ENCODE results near the gene EFNA1. TPM values are rescaled to one million over a fixed set of nuclear protein-coding genes. Genes with fewer than 3 reads are reported as not detected.

The EFNA1 gene
- total and polyA plus RNA-seq, 7 donors: 5.5 to 42.6 (median 15.0) TPM

- DNase-seq: peak; percentile 63 to 78
- intact Hi-C loops (cut with DNase I): no loop called here
- 0 to 2% (median 0%) methylated on average over 23 to 32 of the region's 32 CpGs for WGBS, 3 donors
- TF ChIP-seq, protein P1, sequence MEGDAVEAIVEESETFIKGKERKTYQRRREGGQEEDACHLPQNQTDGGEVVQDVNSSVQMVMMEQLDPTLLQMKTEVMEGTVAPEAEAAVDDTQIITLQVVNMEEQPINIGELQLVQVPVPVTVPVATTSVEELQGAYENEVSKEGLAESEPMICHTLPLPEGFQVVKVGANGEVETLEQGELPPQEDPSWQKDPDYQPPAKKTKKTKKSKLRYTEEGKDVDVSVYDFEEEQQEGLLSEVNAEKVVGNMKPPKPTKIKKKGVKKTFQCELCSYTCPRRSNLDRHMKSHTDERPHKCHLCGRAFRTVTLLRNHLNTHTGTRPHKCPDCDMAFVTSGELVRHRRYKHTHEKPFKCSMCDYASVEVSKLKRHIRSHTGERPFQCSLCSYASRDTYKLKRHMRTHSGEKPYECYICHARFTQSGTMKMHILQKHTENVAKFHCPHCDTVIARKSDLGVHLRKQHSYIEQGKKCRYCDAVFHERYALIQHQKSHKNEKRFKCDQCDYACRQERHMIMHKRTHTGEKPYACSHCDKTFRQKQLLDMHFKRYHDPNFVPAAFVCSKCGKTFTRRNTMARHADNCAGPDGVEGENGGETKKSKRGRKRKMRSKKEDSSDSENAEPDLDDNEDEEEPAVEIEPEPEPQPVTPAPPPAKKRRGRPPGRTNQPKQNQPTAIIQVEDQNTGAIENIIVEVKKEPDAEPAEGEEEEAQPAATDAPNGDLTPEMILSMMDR (IDR thresholded peaks at IDR 0.05): no peak
- Histone ChIP-seq H3K27ac (peak overlapping the region; percentile 92), H3K4me3 (peak overlapping the region; percentile 69), H3K36me3 (ENCODE audit: insufficient read depth in 1 of 2, low read depth in 1 of 2) (no peaks in the 10 kb centered on the region), H3K9me3 (no peaks in the 10 kb centered on the region), H3K4me1 (peaks cover 15% of the 10 kb centered on the region), H3K27me3 (ENCODE audit: insufficient read depth in 3 of 3, low read length in 2 of 3) (peaks cover 0 to 34% (median 21%) of the 10 kb centered on the region in 3 donors)
- ATAC-seq: peak; percentile 44 to 62 (median 56)
Observed at GRCh38 chr1:155085504-155086127, 42.1 kb upstream of the EFNA1 start.

DNA sequence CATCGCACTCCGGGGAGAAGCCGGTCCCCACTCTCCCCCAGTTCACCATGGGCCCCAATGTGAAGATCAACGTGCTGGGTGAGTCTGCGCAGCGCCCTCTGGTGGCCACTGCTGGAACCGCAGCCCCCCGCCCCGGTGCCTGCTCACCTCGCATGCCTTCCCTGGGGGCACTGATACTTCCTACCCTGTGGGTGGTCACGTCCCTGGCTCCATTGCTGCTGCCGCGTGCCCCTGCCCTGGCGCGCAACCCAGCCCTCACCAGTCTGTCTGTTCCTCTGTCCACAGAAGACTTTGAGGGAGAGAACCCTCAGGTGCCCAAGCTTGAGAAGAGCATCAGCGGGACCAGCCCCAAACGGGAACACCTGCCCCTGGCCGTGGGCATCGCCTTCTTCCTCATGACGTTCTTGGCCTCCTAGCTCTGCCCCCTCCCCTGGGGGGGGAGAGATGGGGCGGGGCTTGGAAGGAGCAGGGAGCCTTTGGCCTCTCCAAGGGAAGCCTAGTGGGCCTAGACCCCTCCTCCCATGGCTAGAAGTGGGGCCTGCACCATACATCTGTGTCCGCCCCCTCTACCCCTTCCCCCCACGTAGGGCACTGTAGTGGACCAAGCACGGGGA, 41.4 kb upstream of the EFNA1 start:
- Histone ChIP-seq H3K27me3 (ENCODE audit: insufficient read depth in 3 of 3, low read length in 2 of 3) (peaks cover 0 to 28% (median 17%) of the 10 kb centered on the region in 3 donors), H3K36me3 (ENCODE audit: insufficient read depth in 1 of 2, low read depth in 1 of 2) (no peaks in the 10 kb centered on the region), H3K4me1 (peaks cover 12% of the 10 kb centered on the region), H3K27ac (no peak overlapping the region), H3K4me3 (peak overlapping the region; percentile 69), H3K9me3 (no peaks in the 10 kb centered on the region)
- DNase-seq: peak; percentile 67 to 83
- TF ChIP-seq, protein P1 (IDR thresholded peaks at IDR 0.05): peak; percentile 98
- 19 to 22% (median 21%) methylated on average over 15 to 24 of the region's 24 CpGs for WGBS, 3 donors
- intact Hi-C loops (cut with DNase I): no loop called here
- ATAC-seq: peak; percentile 22 to 59 (median 42)

DNA sequence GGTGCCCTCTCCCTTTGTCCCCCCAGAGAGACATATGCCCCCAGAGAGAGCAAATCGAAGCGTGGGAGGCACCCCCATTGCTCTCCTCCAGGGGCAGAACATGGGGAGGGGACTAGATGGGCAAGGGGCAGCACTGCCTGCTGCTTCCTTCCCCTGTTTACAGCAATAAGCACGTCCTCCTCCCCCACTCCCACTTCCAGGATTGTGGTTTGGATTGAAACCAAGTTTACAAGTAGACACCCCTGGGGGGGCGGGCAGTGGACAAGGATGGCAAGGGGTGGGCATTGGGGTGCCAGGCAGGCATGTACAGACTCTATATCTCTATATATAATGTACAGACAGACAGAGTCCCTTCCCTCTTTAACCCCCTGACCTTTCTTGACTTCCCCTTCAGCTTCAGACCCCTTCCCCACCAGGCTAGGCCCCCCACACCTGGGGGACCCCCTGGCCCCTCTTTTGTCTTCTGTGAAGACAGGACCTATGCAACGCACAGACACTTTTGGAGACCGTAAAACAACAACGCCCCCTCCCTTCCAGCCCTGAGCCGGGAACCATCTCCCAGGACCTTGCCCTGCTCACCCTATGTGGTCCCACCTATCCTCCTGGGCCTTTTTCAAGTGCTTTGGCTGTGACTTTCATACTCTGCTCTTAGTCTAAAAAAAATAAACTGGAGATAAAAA, 40.7 kb upstream of the EFNA1 start:
- DNase-seq (no peak), ATAC-seq (no peak)
- Histone ChIP-seq H3K4me1 (peaks cover 14% of the 10 kb centered on the region), H3K27me3 (ENCODE audit: insufficient read depth in 3 of 3, low read length in 2 of 3) (peaks cover 0 to 20% (median 11%) of the 10 kb centered on the region in 3 donors), H3K36me3 (ENCODE audit: insufficient read depth in 1 of 2, low read depth in 1 of 2) (no peaks in the 10 kb centered on the region), H3K27ac (no peak overlapping the region), H3K4me3 (no peak overlapping the region), H3K9me3 (no peaks in the 10 kb centered on the region)
- intact Hi-C loops (cut with DNase I): no loop called here
- TF ChIP-seq, protein P1 (IDR thresholded peaks at IDR 0.05): no peak
- 64 to 80% (median 73%) methylated on average over 8 of the region's 8 CpGs for WGBS, 3 donors

GRCh38 chr1:155091071-155092051, 36.3 kb upstream of the EFNA1 start:
- peaks cover 12% of the 10 kb centered on the region for H3K4me1 ChIP-seq
- intact Hi-C loops (cut with DNase I): loop anchor here (1.0 to 5.0 kb wide), 3 partner anchors 36 to 77 kb away; partner anchors contain the start of gene EFNA1 (in 2 of the 2)
- TF ChIP-seq, protein P1 (IDR thresholded peaks at IDR 0.05): peak; percentile 97

More at GRCh38 chr1:155091071-155092051, 36.3 kb upstream of the EFNA1 start:
- H3K27me3 ChIP-seq (ENCODE audit: insufficient read depth in 3 of 3, low read length in 2 of 3): no peaks in the 10 kb centered on the region
- H3K27ac ChIP-seq: no peak overlapping the region
- WGBS, 3 donors: 17 to 22% (median 19%) methylated on average over 28 to 29 of the region's 29 CpGs
- peak; percentile 81 to 88 for DNase-seq
- H3K36me3 ChIP-seq (ENCODE audit: insufficient read depth in 1 of 2, low read depth in 1 of 2): no peaks in the 10 kb centered on the region
- no peak overlapping the region for H3K4me3 ChIP-seq
- H3K9me3 ChIP-seq: no peaks in the 10 kb centered on the region
- peak; percentile 74 to 88 (median 80) for ATAC-seq

Measured in psoas muscle (tissue), 8 donors.